GM21423 (cell line): ENCODE data around the gene BIRC3.
A peak's percentile ranks its signal among the peaks of the same experiment; 100 is the strongest.
"Not testable (repeated sequence)": the region's sequence is repeated elsewhere in the genome, so short reads cannot be mapped to it uniquely, and the experiment has no call there.

Experiments used
- ATAC-seq: cut with Tn5 transposase; IDR thresholded peaks from one replicate; pipeline ENCODE4 v1.9.1; 2021; ENCODE audit warnings: mild to moderate bottlenecking, moderate library complexity; ENCODE audit not compliant: unreplicated experiment

Gene BIRC3

DNA sequence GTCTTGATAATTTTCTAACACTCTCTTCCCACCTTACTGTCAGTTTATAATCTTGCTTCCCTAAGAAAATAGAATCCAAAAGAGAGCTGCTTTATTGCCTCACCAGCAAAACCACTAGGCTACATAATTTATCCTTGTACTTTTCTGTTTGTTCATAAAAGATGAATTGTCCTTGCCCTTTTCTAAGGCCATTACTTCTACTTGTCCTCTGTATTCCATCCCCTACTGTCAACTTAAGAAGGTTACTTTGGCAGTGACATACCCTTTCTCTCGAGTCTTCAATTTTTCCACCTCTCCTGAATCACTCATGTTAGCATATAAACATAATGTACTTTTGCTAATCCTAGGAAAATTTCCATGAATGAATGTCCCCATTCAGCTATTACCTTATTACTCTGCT, 47.7 kb downstream of the BIRC3 start:
- no peak for ATAC-seq

DNA sequence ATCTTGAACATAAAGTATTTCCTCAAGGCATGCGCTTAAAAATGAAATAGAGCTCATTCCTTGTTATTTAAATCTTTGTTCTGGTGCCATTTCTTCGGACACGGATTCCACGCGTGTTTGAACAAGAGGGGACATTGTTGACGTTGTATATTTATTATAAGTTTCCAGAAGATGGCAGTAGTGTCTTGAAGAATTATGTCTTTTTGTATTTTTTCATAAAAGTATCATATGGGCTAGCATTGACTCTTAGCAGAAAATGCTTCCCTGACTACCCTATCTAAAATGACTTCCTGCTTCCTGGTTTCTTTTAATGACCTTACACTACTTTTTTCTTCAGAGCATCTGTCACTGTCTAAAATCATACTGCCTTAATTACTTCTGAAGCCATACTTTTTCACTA, 50.1 kb downstream of the BIRC3 start:
- no peak for ATAC-seq

DNA sequence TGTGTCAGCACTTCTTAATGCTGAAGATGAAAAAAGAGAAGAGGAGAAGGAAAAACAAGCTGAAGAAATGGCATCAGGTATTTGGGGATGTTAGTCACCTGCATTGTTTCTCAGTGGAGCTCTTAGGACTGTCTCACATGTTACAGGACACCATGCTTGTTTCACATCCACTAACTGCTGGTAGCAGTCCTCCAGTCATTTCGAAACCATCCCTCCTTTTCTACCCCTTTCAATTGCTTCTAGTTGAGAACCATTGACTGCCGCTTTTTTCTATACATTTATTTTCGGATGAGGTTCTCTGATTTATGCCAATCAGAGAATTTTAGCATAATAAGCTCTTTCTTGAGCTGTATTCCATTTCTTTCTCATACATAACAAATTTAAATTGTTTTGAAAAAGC, 51.2 kb downstream of the BIRC3 start:
- peak; percentile 100 for ATAC-seq

DNA sequence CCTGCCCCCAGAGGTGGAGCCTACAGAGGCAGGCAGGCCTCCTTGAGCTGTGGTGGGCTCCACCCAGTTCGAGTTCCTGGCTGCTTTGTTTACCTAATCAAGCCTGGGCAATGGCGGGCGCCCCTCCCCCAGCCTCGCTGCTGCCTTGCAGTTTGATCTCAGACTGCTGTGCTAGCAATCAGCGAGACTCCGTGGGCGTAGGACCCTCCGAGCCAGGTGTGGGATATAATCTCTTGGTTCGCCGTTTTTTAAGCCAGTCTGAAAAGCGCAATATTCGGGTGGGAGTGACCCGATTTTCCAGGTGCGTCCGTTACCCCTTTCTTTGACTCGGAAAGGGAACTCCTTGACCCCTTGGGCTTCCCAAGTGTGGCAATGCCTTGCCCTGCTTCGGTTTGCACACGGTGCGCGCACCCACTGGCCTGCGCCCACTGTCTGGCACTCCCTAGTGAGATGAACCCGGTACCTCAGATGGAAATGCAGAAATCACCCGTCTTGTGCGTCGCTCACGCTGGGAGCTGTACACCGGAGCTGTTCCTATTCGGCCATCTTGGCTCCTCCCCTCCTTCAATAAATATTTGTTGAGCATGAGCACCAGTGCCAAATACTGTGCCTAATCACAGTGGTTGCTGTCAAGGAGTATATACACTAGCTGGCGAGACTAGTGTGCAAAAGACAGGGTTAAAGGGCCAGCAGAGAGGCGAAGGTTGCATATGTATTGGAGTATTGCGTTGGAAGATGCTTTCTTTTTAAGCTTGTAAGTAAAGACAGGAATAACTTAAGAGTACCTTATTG, 57.5 kb downstream of the BIRC3 start:
- ATAC-seq, result not testable (repeated sequence)

DNA sequence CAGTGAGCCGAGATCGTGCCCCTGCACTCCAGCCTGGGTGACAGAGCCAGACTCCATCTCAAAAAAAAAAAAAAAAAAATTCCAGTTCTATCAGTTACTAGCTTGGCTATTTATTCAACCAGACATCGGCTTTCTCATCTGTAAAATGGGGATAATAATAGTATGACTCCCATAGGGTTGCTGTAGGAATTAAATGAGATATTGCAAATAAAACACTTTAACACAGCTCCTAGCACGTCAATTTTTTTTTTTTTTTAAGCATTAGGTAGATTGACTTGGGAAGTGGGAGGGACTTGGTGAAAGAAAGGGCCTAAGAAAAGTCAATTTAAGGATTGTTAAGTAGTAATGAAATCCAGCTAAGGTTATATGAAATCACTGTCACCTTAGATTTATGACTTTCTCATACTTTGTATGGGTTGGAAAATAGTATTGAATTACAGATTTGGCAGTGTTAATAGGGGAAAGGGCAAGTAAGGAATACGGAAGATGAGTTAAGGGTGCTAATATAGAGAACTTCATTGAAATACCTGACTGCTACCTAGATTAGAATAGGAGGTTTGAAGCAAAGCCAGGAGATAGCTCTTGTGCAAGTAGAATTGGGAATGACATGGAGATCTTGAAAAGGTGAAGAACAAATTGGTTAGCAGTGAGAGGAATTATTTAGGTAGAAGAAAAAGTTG, 58.6 kb downstream of the BIRC3 start:
- ATAC-seq, result no peak

DNA sequence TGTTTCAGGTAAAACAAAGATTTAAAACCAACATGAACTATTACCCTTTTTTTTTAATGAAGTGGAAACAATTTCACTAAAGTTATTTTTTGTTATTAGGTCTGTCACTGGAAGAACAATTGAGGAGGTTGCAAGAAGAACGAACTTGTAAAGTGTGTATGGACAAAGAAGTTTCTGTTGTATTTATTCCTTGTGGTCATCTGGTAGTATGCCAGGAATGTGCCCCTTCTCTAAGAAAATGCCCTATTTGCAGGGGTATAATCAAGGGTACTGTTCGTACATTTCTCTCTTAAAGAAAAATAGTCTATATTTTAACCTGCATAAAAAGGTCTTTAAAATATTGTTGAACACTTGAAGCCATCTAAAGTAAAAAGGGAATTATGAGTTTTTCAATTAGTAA, 60.6 kb downstream of the BIRC3 start:
- ATAC-seq, result no peak

DNA sequence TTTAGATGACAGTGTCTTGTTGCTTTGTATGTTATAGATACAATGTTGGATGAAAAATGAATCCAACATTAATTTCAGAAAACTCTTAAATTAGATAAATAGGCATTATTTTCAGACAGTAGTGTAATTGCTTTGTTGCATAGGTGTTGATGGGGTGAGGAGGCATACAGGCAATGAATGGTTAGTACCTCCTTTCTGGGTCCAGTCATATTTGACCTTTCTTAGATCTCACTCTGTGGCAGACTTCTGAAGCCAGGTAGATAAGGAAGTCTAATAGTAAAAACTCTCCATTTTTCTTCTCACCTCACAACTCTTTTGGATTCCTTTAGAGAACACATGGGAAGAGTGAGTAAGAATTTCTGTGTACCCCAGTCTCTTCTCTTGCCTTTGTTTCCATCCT, 61.5 kb downstream of the BIRC3 start:
- no peak for ATAC-seq

DNA sequence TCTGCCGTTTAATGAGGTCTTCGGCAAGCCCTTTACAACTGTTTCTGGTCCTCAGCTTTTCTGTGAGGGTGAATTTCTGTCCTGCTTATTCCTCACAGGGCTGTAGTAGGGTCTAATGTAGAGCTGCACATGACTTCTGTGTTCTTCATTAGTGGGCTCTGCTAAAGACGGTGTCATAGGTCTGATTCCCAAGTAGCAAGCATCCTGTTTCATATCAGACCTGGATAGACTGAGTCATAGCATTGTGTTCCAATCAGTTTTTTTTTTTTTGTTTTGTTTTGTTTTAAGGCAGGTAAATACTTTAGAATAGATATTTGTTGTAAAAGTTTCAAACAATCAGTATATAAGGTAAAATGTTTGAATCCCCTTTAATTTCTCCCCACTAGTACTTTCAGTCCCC, 65.1 kb downstream of the BIRC3 start:
- ATAC-seq, result no peak

DNA sequence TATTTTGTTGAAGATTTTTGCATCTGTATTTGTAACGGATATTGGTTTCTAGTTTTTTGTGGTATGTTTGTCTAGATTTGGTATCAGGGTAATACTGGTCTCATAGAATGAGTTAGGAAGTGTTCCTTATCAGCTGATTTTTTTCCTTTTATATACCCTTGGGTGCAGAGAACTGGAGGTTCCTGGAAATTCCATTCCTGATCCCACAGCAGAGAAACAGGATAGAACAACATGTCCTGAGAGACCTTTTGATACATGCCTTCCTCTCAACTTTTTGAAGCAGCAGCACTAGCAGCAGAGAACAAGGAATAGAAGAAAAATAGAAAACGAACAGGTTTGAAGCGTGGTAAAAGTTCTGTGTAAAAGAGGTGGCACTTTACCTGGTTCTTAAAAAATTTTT, 66.6 kb downstream of the BIRC3 start:
- ATAC-seq, result no peak

DNA sequence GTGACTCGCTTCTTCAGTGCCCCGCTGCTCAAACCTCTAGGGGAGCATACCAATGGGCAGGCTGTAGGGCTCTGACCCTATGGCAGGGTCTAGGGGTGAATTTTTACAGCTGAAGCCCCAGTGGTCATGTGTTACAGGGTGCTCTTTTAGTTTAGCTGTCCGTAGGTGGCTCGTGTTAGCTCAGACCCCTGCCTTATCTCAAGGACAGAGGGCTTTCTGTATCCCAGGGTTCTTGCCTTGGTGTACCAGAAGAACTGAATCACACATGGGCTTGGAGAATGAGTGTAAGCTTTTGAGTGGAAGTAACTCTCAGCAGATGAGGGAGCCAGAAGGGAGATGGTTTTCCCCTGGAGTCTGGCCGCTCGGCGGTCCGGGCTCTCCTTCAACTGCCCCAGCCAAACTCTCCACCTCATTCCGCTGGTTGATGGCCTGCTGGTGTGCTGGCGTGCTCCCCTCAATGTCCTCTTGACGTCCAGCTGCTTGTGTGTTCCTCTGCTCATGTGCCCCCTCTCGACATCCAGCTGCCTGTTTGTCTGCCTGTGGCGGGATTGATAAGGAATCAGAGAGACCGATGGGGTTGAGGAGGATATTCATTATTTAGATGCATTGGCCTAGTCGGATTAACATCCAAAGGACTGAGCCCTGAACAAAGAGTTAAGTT, 67.3 kb downstream of the BIRC3 start:
- ATAC-seq, result no peak

DNA sequence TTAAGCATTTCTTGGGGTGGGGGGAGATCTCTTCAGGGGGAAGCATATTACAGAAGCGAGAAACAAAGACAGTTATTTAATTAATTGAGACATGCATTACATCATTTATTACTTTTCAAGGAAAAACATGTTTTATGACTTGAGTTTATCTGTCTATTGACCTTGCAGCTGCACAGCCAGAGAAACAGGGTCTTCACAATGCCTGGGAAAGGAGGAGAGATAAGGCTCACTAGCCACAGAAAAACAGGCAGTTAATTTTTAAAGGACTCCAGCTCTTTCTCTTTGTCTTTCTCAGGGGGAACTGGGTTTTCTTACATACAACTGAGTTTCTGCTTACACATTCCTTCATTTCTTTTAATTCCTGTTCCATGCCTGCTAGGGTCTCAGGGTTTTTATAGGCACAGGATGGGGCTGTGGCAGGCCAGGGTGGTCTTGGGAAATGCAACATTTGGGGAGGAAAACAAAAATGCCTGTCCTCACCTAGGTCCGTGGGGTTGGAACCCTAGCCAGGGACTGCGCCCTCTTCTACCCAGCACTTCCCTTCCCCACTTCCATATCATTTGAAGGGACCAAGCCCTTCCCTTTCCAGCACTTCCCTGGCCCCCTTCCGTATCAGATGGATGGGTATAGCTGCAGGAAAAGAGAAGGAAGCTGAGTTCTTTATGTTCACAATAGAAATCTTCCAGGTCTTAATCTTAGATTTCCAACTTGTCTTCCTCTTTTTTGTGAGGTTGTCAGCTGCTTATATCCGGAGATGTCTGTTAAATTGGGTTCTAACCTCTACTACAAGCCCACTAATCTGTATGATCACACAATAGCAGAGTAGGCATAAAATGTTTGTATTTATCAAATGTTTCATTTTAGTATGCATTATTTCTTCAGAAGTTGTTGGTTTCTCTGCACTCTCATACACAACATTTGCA, 68.1 kb downstream of the BIRC3 start:
- ATAC-seq, result no peak

DNA sequence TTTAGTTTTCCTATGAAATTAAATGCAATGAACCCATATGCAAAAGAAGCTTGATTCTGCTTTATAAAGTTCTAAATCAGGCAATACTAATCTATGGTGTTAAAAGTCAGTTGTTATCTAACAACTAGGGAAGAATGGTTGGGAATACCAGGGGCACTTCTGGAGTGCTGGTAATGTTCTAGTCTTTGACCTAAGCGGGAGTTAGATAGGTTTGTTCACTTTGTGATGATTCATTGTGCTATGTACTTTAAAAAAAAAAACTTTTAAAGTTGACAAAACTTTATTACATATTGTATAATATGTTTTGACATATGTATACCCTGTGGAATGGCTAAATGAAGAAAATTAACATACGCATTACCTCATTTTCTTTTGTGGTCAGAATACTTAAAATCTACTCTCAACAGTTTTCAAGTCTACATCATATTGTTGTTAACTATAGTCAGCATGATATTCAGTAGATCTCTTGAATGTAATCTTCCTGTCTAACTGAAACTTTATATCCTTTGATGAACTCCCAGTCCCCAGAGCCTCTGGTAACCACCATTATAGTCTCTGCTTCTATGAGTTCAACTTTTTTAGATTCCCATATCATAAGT, 69.0 kb downstream of the BIRC3 start:
- ATAC-seq, result no peak

DNA sequence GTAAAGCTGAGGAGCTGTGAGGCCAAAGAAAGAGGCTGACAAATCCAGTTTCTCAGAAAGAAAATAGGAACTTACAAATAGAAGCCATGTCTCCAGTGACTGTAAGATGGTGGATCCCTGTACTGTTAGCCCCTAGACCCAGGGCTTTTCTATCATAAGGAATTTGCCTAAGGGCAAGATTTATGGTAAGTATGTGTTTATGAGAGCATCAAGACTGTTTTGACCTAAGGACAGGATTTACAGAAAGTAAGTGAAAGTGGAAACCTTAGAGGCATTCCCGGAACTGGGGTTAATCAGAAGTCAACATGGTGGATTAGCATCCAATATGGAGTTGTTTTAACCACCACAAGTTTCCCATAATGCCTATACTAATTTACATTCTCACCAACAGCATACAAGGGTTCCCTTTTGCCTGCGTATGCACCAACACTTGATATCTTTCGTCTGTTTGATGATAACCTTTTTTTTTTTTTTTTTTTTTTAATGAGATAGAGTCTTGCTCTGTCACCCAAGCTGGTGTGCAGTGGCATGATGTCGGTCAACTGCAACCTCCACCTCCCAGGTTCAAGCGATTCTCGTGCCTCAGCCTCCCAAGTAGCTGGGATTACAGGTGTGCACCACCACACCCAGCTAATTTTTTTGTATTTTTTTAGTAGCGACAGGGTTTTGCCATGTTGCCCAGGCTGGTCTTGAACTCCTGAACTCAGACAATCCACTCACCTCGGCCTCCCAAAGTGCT, 69.9 kb downstream of the BIRC3 start:
- ATAC-seq, result no peak
